Measurements from ENCODE around the gene KRT75. TPM values are rescaled to one million over a fixed set of nuclear protein-coding genes. Genes with fewer than 3 reads are reported as not detected.

Gene KRT75
- total RNA-seq, 1 donor from 2014 or later: not detected

DNA sequence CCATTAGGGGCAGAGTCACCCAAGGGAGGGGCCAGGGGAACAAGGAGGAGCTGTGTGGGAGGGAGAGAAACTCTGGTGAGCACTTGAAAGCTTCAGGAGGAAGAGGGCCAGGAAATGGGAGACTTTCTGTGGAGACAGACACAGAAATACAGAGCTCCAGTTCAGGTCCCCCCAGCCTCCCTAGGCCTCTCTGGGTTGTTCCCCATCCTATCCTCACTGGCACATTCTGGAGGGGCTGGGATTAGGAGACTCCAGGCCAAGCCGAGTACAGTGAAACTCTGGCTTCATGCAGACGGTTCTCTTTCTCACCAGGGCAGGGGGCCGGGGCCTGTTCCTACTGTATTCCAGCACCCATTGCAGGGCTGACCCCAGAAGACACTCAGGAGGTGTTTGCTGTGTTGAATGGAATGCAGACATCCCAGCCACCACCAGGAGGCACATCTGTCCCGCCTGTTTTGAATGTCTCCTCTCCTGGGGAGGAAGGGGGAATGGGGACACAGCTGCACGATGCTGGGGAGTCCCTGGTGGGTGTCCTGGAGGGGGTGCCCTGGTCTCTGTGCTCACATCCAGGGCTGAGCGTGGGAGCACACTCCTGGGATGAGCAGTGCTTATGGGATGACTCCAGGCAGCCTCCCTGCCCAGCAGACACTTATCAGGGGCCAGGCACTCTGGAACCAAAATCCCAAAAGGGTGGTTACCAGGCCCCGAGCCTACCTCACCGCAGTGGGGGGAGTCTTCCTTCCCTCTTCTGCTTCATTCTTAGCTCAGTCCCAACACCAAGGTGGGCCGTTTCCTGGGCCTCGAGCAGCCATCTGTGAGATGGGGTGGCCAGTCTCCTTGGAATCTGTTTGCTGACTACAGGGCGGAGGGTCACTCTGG lies 43.2 kb downstream of the KRT75 start:
- H3K9me3 Mint-ChIP-seq (ENCODE audit: unreplicated experiment): no peaks in the 10 kb centered on the region
- H3K27me3 Mint-ChIP-seq (ENCODE audit: unreplicated experiment): peaks cover 4% of the 10 kb centered on the region
- no peaks in the 10 kb centered on the region for H3K4me1 Mint-ChIP-seq (ENCODE audit: unreplicated experiment)
- peak; percentile 47 for DNase-seq (ENCODE audit: low spot score)
- H3K27ac Mint-ChIP-seq (ENCODE audit: unreplicated experiment): no peak overlapping the region
- H3K36me3 Mint-ChIP-seq (ENCODE audit: low read depth, unreplicated experiment): no peaks in the 10 kb centered on the region
- H3K4me3 Mint-ChIP-seq (ENCODE audit: unreplicated experiment): no peak overlapping the region
- TF ChIP-seq, protein P1, sequence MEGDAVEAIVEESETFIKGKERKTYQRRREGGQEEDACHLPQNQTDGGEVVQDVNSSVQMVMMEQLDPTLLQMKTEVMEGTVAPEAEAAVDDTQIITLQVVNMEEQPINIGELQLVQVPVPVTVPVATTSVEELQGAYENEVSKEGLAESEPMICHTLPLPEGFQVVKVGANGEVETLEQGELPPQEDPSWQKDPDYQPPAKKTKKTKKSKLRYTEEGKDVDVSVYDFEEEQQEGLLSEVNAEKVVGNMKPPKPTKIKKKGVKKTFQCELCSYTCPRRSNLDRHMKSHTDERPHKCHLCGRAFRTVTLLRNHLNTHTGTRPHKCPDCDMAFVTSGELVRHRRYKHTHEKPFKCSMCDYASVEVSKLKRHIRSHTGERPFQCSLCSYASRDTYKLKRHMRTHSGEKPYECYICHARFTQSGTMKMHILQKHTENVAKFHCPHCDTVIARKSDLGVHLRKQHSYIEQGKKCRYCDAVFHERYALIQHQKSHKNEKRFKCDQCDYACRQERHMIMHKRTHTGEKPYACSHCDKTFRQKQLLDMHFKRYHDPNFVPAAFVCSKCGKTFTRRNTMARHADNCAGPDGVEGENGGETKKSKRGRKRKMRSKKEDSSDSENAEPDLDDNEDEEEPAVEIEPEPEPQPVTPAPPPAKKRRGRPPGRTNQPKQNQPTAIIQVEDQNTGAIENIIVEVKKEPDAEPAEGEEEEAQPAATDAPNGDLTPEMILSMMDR (IDR thresholded peaks at IDR 0.05; ENCODE audit: unreplicated experiment): peak; percentile 79

DNA sequence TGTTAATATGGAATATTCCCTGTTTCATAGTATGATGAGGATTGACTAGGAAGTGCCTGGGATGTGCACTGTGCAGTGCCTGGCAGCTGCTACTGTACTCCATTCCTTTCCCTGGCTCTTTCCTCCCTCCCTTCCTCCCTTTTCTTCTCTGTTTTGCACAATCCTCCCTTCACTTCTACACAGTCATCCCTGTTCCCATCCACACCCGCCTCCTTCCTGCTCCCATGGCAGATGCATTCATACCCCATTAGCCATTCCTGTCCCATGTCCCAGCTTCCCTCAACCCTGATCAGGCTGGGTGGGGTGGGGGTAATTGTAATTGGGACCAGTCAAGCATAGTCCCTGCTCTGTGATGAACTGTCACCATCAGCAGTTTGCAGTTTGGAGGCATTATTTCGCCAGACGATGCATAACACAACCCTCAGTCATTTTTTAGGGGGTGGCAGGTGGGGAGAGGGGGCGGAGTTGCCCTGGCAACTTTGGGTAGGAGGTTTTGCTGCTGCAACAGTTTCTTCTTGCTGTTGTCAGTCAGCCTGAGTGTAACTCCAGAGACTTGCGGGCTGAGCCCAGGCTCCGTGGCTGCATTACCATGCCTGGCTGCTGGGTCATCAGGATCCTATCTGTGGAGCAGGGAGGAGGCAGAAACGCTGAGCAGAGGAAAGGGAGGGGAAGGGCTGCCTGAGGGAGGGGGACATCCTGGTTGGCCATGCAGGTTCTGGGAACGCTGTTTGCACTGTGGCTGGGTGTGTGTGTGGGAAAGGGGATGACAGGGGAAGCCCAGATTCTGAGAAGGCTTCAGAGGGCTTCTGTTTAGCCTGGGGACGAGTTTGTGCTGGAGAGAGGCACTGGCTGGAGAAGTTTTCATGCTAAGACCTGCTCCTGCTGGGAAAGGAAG lies 44.6 kb downstream of the KRT75 start:
- Mint-ChIP-seq H3K9me3 (ENCODE audit: unreplicated experiment) (no peaks in the 10 kb centered on the region), H3K36me3 (ENCODE audit: low read depth, unreplicated experiment) (no peaks in the 10 kb centered on the region), H3K4me1 (ENCODE audit: unreplicated experiment) (no peaks in the 10 kb centered on the region), H3K4me3 (ENCODE audit: unreplicated experiment) (no peak overlapping the region), H3K27me3 (ENCODE audit: unreplicated experiment) (peaks cover 3% of the 10 kb centered on the region), H3K27ac (ENCODE audit: unreplicated experiment) (no peak overlapping the region)
- no peak for DNase-seq (ENCODE audit: low spot score)
- TF ChIP-seq, protein P1 (IDR thresholded peaks at IDR 0.05; ENCODE audit: unreplicated experiment): no peak

DNA sequence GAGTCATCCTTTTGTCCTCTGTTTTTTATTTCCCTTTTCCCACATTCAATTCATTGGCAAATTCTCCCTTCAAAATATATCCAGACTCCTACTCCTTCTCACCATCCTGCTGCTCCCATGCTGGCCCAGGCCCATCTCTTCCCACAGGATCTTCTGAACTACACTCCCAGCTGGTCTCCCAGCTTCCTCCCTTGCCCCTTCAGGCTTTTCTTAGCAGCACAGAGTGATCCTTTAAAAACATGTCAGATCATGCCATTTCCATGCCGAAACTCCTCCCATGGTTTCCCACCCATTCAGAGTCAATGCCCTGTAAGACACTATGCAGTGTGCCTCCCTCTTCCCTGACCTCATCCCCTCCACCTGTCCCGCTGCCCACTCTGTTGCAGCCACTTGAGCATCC lies 46.3 kb downstream of the KRT75 start:
- no peak for DNase-seq (ENCODE audit: low spot score)
- Mint-ChIP-seq H3K27ac (ENCODE audit: unreplicated experiment) (no peak overlapping the region), H3K36me3 (ENCODE audit: low read depth, unreplicated experiment) (no peaks in the 10 kb centered on the region), H3K4me1 (ENCODE audit: unreplicated experiment) (no peaks in the 10 kb centered on the region), H3K4me3 (ENCODE audit: unreplicated experiment) (no peak overlapping the region), H3K9me3 (ENCODE audit: unreplicated experiment) (no peaks in the 10 kb centered on the region), H3K27me3 (ENCODE audit: unreplicated experiment) (no peaks in the 10 kb centered on the region)
- TF ChIP-seq, protein P1 (IDR thresholded peaks at IDR 0.05; ENCODE audit: unreplicated experiment): no peak

DNA sequence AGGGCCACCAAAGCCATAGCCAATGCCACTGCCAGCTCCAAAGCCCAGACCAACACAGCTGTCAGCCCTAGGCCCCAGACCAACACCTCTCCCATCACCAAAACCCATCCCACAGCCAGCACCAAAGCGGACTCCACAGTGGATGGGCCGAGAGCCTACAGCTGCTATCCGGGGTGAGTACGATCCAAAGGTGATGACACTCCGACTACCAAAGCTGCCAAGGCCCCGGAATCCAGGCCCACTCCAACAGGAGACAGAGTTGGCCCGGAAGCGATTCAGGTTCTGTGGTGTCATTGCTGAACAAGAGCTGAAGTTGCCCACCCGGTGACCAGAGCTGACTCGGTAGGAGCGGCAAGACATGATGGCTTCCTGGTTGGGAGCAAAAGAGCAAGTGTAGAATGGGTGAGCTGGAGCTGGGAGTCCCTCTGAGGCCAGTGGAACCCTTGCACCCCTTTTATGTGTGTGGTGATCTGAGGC lies 48.9 kb downstream of the KRT75 start, which contains the start of gene KRT84:
KRT84 (minus strand) TSS at position 427 of the 477 bp plus-strand sequence; CDS start at position 360, 67 bp downstream.
- Mint-ChIP-seq H3K36me3 (ENCODE audit: low read depth, unreplicated experiment) (no peaks in the 10 kb centered on the region), H3K9me3 (ENCODE audit: unreplicated experiment) (no peaks in the 10 kb centered on the region), H3K27ac (ENCODE audit: unreplicated experiment) (no peak within 1 kb of the TSS)

More for the DNA sequence above, 48.9 kb downstream of the KRT75 start, which contains the start of gene KRT84:
- no peak for DNase-seq (ENCODE audit: low spot score)
- Mint-ChIP-seq H3K4me1 (ENCODE audit: unreplicated experiment) (no peaks in the 10 kb centered on the region), H3K4me3 (ENCODE audit: unreplicated experiment) (no peak within 1 kb of the TSS), H3K27me3 (ENCODE audit: unreplicated experiment) (peaks cover 3% of the 10 kb centered on the region)
- TF ChIP-seq, protein P1 (IDR thresholded peaks at IDR 0.05; ENCODE audit: unreplicated experiment): no peak

Data from endothelial cell (in vitro differentiated cells).